ENCODE results near the gene ADAM11. TPM values are rescaled to one million over a fixed set of nuclear protein-coding genes. Genes with fewer than 3 reads are reported as not detected.

The ADAM11 gene
- total and polyA plus RNA-seq, 12 donors, result 0.05 to 0.80 (median 0.32) TPM; not detected in 2

- H3K4me1 ChIP-seq (replicated peaks in 1 of 2), result no peaks in the 10 kb centered on the region
- TF ChIP-seq, protein P1, sequence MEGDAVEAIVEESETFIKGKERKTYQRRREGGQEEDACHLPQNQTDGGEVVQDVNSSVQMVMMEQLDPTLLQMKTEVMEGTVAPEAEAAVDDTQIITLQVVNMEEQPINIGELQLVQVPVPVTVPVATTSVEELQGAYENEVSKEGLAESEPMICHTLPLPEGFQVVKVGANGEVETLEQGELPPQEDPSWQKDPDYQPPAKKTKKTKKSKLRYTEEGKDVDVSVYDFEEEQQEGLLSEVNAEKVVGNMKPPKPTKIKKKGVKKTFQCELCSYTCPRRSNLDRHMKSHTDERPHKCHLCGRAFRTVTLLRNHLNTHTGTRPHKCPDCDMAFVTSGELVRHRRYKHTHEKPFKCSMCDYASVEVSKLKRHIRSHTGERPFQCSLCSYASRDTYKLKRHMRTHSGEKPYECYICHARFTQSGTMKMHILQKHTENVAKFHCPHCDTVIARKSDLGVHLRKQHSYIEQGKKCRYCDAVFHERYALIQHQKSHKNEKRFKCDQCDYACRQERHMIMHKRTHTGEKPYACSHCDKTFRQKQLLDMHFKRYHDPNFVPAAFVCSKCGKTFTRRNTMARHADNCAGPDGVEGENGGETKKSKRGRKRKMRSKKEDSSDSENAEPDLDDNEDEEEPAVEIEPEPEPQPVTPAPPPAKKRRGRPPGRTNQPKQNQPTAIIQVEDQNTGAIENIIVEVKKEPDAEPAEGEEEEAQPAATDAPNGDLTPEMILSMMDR (IDR thresholded peaks at IDR 0.05), result no peak
- no peak for TF ChIP-seq POLR2A (IDR thresholded peaks at IDR 0.05)
- H3K27me3 ChIP-seq, result no peaks in the 10 kb centered on the region
- no peaks in the 10 kb centered on the region for H3K36me3 ChIP-seq (replicated peaks in 1 of 2)
- WGBS, 4 donors, result 82 to 93% (median 88%) methylated on average over 5 of the region's 5 CpGs
- no peak for DNase-seq
- H3K27ac ChIP-seq, result no peak overlapping the region
- H3K4me3 ChIP-seq, result no peak overlapping the region
- no peaks in the 10 kb centered on the region for H3K9me3 ChIP-seq (replicated peaks in 1 of 3)
- intact Hi-C loops (cut with DNase I), result no loop called here
These were observed 25.0 kb upstream of the ADAM11 start for GRCh38 chr17:44733753-44734152.

DNA sequence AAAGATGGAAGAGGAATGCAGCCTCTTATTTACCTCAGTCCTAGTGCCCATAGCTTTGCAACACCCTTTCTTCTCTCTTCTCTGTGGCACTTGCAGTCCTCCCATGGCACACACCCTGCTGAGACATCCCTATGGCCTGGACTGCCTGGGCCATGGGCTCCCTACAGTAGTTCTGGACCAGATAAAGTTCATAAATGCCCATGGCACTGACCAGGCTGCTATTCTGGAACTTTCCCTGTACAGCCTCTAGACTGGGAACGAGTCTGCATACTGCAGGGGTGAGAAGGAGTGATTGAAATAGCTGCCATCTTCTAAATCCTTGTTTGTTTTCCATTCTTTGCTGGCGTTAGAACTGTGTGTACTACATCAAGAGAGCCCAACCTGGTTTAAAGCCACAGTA, 24.5 kb upstream of the ADAM11 start:
- no peak for TF ChIP-seq POLR2A (IDR thresholded peaks at IDR 0.05)
- TF ChIP-seq, protein P1 (IDR thresholded peaks at IDR 0.05), result no peak
- no peaks in the 10 kb centered on the region for H3K27me3 ChIP-seq
- no peak overlapping the region for H3K27ac ChIP-seq
- no peaks in the 10 kb centered on the region for H3K36me3 ChIP-seq (replicated peaks in 1 of 2)
- no peaks in the 10 kb centered on the region for H3K4me1 ChIP-seq (replicated peaks in 1 of 2)
- no peak overlapping the region for H3K4me3 ChIP-seq
- H3K9me3 ChIP-seq (replicated peaks in 1 of 3), result no peaks in the 10 kb centered on the region
- intact Hi-C loops (cut with DNase I), result no loop called here
- 92 to 96% (median 94%) methylated on average over 2 of the region's 2 CpGs for WGBS, 4 donors
- no peak for DNase-seq

GRCh38 chr17:44736551-44737240, 22.1 kb upstream of the ADAM11 start:
- Histone ChIP-seq H3K4me3 (no peak overlapping the region), H3K27ac (no peak overlapping the region), H3K27me3 (no peaks in the 10 kb centered on the region), H3K4me1 (replicated peaks in 1 of 2) (no peaks in the 10 kb centered on the region), H3K36me3 (replicated peaks in 1 of 2) (no peaks in the 10 kb centered on the region), H3K9me3 (replicated peaks in 1 of 3) (no peaks in the 10 kb centered on the region)
- TF ChIP-seq, protein P1 (IDR thresholded peaks at IDR 0.05), result no peak
- TF ChIP-seq POLR2A (IDR thresholded peaks at IDR 0.05), result no peak
- intact Hi-C loops (cut with DNase I), result no loop called here
- WGBS, 4 donors, result 84 to 94% (median 90%) methylated on average over 11 to 12 of the region's 12 CpGs
- no peak for DNase-seq

DNA sequence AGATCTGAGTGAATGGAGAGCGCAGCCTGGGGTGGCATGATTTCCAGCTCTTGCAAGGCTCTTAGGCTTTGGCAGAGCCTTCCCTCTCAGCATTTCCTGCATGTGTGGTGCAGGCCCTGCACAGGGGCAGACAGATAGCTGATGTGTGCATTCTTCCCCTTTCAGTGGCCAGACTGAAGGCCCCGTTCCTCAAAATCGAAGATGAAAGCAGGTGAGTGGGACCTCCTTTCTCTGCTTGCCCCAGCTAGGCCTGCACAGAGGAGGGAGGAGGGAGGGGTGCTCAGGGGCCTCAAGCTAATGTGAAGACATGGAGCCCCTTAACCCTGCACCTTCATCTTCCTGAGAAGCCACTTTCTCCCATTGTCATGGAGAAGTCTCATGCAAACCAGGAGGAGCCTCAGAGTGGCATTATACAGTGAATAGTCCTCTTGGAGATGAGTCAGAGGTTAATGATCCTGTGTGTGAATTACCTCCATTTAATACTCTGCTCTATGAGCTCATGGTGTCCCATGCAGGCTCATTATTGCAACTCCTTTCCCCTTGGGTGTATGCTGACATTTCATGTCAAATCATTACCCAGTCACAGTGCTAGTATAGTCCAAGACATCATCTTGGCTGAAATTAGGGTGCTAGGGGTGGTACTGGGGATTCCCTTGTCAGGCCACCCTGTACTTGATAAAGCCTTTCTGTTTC, 20.4 kb upstream of the ADAM11 start:
- Histone ChIP-seq H3K27ac (no peak overlapping the region), H3K27me3 (no peaks in the 10 kb centered on the region), H3K36me3 (replicated peaks in 1 of 2) (no peaks in the 10 kb centered on the region), H3K9me3 (replicated peaks in 1 of 3) (no peaks in the 10 kb centered on the region), H3K4me3 (no peak overlapping the region), H3K4me1 (replicated peaks in 1 of 2) (no peaks in the 10 kb centered on the region)
- WGBS, 4 donors, result 70 to 85% (median 81%) methylated on average over 2 to 3 of the region's 3 CpGs
- no peak for DNase-seq
- TF ChIP-seq, protein P1 (IDR thresholded peaks at IDR 0.05), result no peak
- no peak for TF ChIP-seq POLR2A (IDR thresholded peaks at IDR 0.05)
- intact Hi-C loops (cut with DNase I), result no loop called here

All from adrenal gland (tissue), 12 donors.